Left hindlimb (tissue), 1 donor: ENCODE data around the gene CLASP1.
"Not testable (repeated sequence)": the region's sequence is repeated elsewhere in the genome, so short reads cannot be mapped to it uniquely, and the experiment has no call there.

Source experiments
- DNase-seq: peaks from one replicate; pipeline ENCODE4 v3.0.0-alpha.2; 2018

The CLASP1 gene

DNA sequence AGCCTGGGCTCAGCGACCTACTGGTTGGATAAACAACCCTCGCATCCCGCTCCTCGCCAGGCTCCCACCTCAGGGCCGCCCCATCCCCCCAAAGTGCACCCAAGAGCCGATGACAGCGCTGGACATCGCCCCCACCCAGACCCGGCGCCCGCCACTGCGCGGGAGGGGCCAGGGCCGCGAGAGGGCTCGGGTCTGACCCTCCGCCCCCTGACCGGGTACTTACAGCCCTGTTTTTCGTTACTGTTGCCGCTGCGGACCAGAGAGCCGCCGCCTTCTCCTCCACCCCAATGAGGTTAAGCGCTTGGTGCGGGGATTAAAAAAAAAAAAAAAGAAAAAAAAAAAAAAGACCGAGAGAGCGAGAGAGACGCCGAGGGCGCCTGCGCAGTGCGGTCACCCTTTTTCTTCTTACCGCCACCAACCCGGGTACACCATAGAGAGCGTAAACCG, at the start of gene CLASP1:
TSS of gene CLASP1 (minus strand) at position 314 of the 447 bp plus-strand sequence. CDS start 43,567 bp downstream, outside the sequence.
- DNase-seq = no peak

DNA sequence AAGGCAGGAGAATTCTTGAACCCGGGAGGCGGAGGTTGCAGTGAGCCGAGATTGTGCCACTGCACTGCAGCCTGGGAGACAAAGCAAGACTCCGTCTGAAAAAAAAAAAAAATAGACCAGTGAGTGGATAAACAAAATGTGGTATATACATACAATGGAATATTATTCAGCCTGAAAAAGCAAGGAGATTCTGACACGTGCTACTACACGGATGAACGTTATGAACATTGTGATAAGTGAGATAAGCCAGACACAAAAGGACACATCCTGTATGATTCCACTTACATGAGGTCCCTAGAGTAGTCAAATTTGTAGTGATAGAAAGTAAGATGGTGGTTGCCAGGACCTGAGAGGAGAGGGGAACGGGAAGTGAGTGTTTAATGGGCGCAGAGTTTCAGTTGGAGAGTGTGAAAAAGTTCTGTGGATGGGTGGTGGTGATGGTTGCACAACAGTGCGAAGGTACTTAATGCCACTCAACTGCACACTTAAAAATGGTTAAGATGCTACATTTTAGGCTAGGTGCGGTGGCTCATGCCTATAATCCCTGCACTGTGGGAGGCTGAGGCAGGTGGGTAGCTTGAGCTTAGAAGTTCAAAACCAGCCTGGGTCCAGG, 49.2 kb upstream of the CLASP1 start:
- no peak for DNase-seq

DNA sequence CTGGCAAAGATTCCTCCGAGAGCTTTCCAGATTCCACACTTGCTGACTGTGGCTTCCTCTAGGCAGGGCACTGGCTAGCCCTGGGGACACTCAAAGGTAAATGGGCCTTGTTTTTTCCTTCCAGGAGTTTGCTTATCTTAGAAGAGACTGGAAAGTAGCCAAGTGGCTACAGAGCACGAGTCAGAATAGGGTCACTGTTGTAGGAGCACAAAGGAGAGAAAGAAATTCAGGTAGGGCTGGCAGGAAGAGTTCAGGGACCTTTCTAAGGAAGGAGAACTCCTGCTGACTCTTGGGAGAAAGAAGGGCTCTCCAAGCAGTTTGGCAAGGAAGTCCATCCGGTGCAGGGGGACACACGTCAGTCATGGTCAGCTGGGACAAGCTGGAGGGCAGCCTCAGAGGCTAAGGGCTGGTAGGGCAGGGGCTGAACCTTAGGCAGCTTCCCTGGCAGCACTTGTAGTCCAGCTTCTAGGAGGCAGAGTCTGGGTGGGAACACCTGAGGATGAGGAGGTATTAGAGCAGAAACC, 47.9 kb upstream of the CLASP1 start:
- DNase-seq = no peak

DNA sequence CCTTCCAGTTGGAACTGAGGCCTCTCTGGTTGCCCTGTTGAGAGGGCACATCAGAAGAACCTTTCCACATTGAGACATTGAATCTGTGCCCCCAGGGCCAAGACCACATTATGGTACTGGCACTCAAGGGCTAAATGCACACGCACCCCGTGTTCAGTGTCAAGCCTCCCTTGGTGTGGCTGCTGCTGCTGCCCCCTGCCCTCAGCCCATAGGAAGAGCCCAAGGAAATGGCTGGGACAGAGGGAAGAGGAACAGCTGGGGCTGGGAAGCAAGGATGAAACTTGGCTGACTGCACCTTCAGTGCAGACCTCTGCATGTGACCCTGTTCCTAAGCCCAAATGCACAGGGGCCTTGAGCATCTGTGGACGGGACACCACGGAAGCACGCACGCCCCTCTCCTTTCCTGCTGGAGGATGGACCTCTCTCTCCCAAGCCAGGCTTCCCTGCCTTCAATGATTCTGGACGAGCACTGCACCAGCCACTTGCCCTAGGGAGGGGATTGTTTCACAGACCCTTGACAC, 47.2 kb upstream of the CLASP1 start:
- no peak for DNase-seq

DNA sequence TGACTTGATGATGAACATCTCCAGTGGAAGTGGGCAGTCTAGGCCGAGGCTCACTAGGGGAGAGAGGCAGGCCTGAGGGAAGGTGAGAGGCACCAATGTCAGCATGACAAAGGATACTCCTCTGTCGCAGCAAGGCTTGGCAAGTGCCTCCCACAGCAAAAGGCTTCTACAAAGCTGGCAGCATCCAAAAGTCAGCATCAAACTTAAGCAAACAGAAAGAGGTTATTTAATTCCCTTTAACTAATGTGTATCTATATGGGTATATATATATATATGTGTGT, 45.8 kb upstream of the CLASP1 start:
- DNase-seq = no peak

DNA sequence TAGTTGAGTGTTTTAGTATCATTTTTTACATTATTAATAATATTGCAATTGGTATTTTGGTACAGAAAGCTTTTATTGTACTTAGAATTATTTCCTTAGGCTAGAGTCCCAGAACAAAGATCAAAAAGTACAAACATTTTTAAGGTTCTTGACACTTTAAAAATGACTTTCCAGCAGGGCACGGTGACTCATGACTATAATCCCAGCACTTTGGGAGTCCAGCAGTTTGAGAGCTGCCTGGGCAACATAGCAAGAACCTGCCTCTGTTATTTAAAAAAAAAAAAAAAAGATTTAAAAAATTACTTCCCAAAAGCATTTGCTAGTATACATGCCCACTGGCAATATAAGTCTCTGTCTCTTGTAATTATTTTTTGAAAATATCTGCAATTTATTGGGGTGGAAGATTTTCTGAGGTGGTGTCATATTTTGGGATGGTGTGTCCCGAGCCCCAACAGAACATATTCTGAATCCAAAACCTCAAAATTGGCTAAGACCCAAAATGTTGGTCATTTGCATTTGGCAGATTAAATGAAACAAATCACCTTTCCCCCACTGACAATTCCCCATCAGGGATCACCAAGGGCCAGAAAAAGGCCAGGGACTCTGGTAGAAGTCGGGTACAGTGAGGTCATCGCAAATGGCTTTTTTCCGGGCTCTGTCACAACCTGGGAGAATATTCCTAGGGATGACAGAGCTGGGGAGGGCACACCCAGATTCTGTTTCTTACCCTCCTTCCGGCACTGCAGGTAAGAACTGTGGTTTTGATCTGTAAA, 45.3 kb upstream of the CLASP1 start:
- DNase-seq = no peak

DNA sequence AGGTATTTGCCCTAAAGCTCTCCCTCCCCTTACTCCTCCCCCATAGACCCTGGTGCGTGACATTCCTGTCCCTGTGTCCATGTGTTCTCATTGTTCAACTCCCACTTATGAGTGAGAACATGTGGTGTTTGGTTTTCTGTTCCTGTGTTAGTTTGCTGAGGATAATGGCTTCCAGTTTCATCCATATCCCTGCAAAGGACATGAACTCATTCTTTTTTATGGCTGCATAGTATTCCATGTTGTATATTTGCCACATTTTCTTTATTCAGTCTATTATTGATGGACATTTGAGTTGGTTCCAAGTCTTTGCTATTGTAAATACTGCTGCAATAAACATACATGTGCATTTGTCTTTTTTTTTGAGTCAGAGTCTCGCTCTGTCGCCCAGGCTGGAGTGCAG, 41.3 kb upstream of the CLASP1 start:
- not testable (repeated sequence) for DNase-seq

DNA sequence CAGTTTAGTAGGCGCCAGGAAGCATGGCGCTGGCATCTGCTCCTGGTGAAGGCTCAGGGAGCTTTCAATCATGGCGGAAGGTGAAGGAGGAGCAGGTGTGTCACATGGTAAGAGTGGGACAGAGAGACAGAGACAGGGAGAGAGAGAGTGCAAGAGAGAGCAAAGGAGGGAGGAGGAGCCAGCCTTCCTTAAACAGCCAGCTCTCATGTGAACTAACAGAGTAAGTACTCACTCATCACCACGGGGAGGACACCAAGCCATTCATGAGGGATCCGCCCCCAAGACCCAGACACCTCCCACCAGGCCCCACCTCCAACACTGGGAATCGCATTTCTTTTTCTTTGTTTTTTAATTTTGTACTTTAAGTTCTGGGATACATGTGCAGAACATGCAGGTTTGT, 40.8 kb upstream of the CLASP1 start:
- no peak for DNase-seq

DNA sequence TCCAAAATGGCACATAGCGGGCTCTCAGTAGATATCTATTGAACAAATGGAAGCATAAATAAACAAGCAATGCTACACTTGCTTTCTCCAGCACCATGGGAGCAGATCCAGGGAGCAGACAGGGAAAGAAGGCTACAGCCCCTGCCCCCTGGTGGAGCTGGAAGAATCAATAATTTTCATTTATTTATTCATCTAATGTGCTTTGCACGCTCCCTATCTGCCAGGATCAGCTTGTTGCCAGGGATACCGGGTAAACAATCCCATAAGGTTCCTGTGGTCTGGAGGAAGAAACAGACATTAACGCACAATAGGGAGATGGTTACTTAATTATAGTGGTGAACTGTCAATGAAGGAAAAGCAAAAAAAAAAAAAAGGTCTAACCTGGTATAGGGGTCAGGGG, 40.1 kb upstream of the CLASP1 start:
- DNase-seq = peak; percentile 47

DNA sequence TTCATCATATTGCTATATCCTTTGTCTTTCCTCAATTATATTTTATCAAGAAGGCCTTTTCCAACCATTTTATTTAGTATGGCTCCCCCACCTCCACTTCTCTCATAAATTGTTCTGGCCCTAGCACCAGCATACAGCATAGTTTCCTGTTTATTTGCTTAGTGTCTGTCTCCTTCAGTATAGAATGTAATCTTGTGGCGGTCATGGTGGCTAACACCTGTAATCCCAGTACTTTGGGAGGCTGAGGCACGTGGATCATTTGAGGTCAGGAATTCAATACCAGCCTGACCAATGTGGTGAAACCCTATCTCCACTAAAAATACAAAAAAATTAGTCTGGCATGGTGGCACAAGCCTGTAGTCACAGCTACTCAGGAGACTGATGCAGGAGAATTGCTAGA, 39.6 kb upstream of the CLASP1 start:
- no peak for DNase-seq

DNA sequence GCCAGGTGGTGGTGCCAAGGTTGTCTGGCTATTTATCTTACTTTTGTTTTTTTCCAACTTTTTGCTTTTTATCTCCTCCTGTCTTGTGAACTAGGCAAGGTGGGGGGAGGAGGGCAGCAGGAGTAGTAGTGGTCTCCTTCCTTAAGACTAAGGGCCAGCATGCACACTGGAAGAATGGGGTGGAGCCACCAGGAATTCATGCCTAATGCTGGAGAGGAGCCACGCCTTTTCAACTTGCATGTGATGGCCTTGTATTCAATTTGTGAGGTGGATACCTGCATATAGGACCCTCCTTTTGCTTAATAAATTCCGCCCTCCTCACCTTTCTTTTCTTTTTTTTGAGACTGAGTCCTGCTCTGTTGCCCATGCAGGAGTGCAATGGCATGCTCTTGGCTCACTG, 37.6 kb upstream of the CLASP1 start:
- no peak for DNase-seq

DNA sequence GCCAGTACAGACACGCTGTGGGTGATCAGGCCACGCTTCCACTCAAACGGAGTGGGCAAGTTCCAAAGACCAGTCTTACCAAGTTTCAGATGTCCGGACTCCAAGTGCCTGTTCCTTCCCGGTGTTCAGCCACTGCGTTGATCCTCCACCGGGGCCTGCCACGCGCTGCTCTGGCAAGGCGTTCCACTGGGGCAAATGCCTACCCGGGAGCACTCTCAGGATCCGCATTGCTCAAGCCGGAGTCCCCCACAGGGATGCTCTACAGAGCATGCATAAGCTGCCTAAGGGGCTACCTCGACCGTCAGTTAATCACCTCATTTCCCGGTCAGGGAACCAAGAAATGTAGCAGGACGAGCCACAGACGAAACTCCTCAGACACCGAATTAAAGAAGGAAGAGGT, 37.0 kb upstream of the CLASP1 start:
- DNase-seq = no peak

DNA sequence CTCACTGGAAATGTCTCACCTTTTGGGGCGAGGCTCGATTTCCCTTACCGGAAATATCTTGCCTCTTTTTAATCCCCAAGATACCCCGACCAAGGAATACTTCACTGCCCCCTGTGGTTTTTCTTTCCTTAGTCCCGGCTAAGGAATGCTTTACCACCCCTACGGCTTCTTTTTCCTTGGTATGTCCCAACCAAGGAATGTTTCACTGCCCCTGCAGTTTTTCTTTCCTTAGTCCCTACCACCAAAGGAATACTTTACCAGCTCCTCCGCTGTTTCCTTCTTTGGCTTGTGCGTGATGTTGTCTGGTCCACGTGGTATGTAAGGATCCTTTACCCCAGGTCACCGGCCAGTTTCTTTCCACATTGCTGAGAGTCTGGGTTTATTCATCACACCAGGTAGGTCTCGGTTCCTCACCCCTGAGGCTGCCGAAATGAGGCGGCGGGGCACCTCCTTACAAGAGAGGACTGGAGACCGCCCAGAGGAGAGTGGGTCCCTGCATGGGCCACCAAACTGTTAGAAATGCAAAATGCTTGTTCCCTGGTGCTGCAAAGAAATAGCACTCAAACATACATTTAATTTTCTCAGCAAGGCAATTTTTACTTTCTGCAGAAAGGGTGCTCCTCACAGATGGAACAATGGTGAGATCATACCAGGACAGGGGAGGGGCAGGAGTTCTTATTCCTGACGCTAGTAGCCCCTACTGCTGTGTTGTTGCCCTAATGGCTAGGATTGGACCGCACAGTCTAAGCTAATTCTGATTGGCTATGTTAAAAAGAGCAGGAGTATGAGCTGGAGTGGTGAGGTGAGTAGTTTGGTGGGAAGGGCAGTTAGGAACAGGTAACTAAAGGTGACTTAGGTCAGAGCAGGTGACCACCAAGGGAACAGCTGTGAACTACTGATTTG, 33.4 kb upstream of the CLASP1 start:
- no peak for DNase-seq

DNA sequence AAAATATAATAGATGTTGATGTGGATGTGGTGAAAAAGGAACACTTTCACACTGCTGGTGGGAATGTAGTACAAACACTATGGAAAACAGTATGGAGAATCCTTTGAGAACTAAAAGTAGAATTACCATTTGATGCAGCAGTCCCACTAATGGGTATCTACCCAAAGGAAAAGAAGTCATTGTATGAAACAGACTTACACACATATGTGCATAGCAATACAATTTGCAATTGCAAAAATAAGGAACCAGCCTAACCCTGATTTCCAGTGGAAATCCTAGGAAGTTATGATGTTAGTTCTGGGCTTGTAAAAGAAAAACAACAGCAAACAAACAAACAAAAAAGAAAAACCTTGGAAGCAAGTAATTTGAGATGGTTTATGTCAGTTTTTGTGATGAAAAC, 28.6 kb upstream of the CLASP1 start:
- no peak for DNase-seq

DNA sequence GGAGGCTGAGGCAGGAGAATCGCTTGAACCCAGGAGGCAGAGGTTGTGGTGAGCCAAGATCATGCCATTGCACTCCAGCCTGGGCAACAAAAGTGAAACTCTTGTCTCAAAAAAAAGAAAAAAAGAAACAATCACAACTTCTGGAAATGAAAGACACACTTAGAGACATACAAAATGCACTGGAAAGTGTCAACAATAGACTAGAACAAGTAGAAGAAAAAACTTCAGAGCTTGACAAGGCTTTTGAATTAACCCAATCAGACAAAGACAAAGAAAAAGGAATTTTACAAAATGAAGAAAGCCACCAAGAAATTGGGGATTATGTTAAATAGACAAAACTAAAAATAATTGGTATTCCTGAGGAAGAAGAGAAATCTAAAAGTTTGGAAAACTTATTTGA, 22.4 kb upstream of the CLASP1 start:
- DNase-seq = not testable (repeated sequence)

DNA sequence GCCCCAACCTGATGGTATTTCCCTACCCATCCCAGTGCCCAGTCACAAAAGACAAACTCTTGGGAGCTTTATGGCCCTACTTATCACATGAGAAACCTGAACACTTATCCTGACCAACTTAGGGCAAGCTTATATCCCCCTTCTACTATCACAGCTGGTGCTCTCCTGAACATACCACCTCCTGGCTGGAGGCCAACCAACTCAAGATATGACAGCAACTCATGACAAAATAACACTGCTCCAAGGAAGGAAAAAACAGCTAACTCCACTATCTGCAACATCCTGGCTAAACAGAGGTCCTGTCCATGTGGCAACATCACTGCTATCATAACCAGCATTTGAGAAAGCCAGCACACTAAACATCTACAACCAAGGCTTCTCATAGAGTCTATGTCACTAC, 20.9 kb upstream of the CLASP1 start:
- DNase-seq = no peak

DNA sequence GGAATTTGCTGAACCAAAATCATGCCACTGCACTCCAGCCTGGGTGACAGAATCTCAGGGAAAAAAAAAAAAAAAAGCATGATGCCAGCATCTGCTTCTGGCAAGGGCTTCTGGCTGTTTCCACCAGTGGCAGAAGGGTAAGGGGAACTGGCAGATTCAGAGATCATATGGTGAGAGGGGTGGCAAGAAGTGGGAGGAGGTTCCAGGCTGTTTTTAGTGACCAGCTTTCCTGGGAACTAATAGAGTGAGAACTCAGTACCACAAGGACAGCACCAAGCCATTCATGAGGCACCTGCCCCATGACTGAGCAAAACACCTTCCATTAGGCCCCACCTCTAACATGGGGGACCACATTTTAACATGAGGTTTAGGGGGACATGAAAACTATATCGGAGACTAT, 18.4 kb upstream of the CLASP1 start:
- DNase-seq = no peak

DNA sequence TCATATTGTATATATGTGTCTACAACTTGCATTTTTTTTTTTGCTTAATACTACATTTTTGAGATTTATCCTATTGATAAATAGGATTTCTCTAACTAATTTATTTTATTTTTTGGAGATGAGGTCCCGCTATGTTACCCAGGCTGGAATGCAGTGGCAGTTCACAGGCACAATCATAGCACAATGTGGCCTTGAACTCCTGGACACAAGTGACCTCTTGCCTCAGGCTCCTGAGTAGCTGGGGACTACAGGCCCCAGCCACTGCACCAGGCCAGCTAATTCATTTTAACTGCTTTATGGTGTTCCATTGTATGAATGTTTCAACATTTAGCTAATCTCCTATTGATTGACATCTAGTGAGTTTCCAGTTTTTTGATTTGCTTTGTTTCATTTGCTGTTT, 16.8 kb upstream of the CLASP1 start:
- DNase-seq = no peak

DNA sequence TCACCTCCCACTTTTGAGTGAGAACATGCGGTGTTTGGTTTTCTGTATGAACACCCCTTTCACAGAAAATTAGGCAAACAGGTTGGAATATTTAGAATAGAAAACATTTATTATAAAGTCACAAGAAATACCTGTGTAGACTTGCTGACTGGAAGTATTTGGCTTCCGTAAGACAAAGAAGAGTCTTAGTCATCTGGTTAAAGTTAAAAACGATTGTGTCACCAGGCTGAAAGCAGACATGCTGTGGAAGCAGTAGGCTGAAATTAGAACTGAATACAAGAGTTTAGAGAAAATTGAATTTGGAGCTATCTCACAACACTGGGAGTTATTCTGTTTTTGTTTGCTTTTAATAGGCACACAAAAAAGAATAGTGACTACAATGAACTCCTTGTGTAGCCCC, 16.2 kb upstream of the CLASP1 start:
- no peak for DNase-seq

DNA sequence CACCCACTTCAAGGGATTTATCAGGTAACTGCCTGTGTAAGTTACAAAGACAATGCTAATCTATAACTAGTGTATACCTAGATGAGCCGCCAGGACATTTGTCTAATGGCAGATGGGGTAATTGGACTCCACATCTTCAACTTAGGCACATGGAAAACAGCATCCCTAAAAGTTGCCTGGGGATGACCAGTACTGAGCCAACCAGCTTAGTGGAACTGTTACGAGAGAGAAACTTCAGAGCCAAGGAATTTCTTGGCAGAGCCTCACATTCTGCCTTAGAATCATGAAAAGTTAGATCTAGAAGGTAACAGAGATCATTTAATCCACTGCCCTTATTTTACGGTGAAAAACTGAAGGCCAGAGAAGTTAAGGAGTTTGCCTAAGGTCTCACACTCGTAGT, 15.5 kb upstream of the CLASP1 start:
- no peak for DNase-seq

DNA sequence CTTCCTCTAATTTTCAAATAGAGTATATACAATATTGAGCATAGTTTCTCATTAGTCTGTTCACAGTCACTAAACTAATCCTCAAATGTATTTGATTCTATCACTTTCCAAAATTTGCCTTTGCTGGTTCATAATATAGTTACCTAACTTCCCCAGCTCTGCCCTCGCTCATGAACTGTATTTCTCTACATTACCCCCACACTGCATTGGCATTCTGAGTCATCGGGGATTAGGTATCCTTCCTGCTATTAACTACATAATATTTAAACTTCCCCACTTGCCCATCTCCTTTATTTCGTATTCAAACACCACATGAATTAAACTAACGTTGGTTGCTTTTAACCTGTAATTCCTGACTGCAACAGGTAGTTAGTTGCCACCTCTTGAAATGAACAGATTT, 14.8 kb upstream of the CLASP1 start:
- DNase-seq = no peak

DNA sequence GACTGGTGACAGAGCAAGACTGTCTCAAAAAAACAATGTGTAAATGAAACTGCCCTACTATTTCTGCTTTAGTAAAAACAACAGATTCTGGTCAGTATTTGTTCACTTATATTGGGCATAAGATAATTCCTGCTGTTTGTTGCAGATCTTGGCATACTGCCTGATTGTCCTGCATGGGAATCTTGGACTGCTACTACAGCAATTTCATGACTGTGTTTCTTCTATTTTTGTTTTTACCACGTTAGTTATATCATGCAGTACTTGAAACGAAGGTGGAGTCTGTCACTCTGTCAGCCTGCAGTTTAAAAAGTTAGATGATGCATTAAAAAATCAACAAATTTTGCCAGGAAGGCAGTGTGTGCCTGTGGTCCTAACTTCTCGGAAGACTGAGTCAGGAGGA, 14.2 kb upstream of the CLASP1 start:
- DNase-seq = no peak

DNA sequence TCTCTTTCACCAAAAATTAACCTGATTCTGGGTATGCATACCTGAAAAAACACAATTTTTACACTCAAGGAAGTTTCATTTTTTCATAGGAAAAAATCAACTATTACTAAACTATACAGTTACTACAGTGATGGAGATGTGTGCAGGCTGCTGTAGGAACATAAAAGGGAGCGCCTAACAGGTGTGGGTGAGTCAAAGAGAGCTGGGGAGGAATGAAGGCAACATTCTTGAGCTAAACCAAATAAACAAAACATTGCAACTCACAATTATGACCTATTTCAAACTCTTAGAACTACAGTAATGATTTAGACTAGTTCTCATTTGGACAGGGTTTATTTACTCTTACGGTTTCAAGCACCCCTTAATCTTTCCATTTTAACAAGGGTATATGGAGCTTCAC, 13.4 kb upstream of the CLASP1 start:
- no peak for DNase-seq

DNA sequence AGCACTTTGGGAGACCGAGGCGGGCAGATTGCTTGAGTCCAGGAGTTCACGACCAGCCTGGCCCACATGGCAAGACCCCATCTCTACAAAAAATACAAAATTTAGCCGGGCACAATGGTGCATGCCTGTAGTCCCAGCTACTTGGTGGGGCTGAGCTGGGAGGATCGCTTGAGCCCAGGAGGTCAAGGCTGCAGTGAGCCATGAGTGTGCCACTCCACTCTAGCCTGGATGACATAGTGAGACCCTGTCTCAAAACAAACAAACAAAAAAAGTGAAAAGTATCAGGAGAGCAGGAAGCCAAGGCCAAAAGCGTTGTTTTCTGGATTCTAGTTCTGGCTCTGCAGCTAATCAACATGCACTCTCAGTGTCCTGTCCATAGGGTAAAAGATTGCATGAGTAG, 10.7 kb upstream of the CLASP1 start:
- no peak for DNase-seq
